ENCODE measurements around the gene SPDYE8.
"Not testable (repeated sequence)": the region's sequence is repeated elsewhere in the genome, so short reads cannot be mapped to it uniquely, and the experiment has no call there.

GRCh38 chr7:72975656-72976286, 53.8 kb downstream of the SPDYE8 start:
- TF ChIP-seq L3MBTL2 (conservative IDR thresholded peaks at IDR 0.05); TARDBP (IDR thresholded peaks at IDR 0.05); FOXM1 (IDR thresholded peaks at IDR 0.05; ENCODE audit: borderline replicate concordance); FOXK2 (IDR thresholded peaks at IDR 0.05); SP1 (IDR thresholded peaks at IDR 0.05); ARNT (IDR thresholded peaks at IDR 0.05); CTBP1 (IDR thresholded peaks at IDR 0.05; ENCODE audit: borderline replicate concordance); FOXA1 (IDR thresholded peaks at IDR 0.05); SUZ12 (IDR thresholded peaks at IDR 0.05); HDGF (IDR thresholded peaks at IDR 0.05; ENCODE audit: borderline replicate concordance); LEF1 (IDR thresholded peaks at IDR 0.05; ENCODE audit: borderline replicate concordance); ELF4 (IDR thresholded peaks at IDR 0.05); ZNF384 (IDR thresholded peaks at IDR 0.05): not testable (repeated sequence)

All from HEK293T (cell line).